ENCODE measurements around the gene MACROH2A1. TPM values are rescaled to one million over a fixed set of nuclear protein-coding genes. Genes with fewer than 3 reads are reported as not detected.

Gene MACROH2A1
- total and polyA plus RNA-seq, 2 experiments from 2014 or later: 64.9 to 81.6 TPM

DNA sequence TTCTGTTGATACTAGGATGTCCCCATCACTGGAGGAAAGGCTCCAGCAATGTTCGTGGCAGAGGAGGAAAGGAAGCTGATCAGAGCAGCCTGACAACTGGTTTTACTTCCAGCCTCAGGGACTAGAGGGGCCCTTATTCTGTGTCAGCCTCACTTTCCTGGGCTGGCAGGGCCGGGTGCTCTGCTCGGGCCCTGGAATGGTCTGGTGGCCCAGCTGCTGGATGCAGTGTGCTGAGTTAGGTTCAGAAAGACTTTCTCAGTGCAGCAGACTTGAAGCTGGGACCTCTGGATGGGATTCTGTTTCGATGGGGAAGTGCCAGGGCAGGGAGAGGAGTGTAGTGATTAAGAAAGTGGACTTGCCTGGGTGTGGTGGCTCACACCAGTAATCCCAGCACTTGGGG lies 81.0 kb downstream of the MACROH2A1 start:
- Histone ChIP-seq H2AFZ (no peak overlapping the region), H3K79me2 (replicated peaks; ENCODE audit: insufficient read depth) (no peaks in the 10 kb centered on the region), H3K36me3 (ENCODE audit: insufficient read depth) (no peaks in the 10 kb centered on the region), H3K27me3 (ENCODE audit: insufficient read depth) (no peaks in the 10 kb centered on the region), H3K9me2 (ENCODE audit: insufficient read depth) (no peaks in the 10 kb centered on the region; the same call in 1 of the 2 replicates), H3K4me3 (no peak overlapping the region), H4K20me1 (replicated peaks; ENCODE audit: insufficient read depth) (no peaks in the 10 kb centered on the region), H3K4me2 (no peak overlapping the region), H3F3A (replicated peaks; ENCODE audit: low read depth) (no peaks in the 10 kb centered on the region), H3K27ac (ENCODE audit: low read depth) (no peak overlapping the region), H3K4me1 (ENCODE audit: insufficient read depth) (no peaks in the 10 kb centered on the region)
- no peaks in the 10 kb centered on the region for H3K4me1 Mint-ChIP-seq
- no peak overlapping the region for H3K4me3 Mint-ChIP-seq
- TF ChIP-seq, protein P1, sequence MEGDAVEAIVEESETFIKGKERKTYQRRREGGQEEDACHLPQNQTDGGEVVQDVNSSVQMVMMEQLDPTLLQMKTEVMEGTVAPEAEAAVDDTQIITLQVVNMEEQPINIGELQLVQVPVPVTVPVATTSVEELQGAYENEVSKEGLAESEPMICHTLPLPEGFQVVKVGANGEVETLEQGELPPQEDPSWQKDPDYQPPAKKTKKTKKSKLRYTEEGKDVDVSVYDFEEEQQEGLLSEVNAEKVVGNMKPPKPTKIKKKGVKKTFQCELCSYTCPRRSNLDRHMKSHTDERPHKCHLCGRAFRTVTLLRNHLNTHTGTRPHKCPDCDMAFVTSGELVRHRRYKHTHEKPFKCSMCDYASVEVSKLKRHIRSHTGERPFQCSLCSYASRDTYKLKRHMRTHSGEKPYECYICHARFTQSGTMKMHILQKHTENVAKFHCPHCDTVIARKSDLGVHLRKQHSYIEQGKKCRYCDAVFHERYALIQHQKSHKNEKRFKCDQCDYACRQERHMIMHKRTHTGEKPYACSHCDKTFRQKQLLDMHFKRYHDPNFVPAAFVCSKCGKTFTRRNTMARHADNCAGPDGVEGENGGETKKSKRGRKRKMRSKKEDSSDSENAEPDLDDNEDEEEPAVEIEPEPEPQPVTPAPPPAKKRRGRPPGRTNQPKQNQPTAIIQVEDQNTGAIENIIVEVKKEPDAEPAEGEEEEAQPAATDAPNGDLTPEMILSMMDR (conservative IDR thresholded peaks at IDR 0.05; ENCODE audit: low read depth in 2 of 2): no peak
- TF ChIP-seq CREB1 (CRISPR knock-in tag; IDR thresholded peaks at IDR 0.05; ENCODE audit: low read depth) (no peak), ZNF114 (CRISPR knock-in tag; IDR thresholded peaks at IDR 0.05) (no peak), EZH2 (IDR thresholded peaks at IDR 0.05; ENCODE audit: low read depth, unreplicated experiment) (no peak), STAT1 (IDR thresholded peaks at IDR 0.05; ENCODE audit: unreplicated experiment) (no peak)
- TF ChIP-seq, protein P2, sequence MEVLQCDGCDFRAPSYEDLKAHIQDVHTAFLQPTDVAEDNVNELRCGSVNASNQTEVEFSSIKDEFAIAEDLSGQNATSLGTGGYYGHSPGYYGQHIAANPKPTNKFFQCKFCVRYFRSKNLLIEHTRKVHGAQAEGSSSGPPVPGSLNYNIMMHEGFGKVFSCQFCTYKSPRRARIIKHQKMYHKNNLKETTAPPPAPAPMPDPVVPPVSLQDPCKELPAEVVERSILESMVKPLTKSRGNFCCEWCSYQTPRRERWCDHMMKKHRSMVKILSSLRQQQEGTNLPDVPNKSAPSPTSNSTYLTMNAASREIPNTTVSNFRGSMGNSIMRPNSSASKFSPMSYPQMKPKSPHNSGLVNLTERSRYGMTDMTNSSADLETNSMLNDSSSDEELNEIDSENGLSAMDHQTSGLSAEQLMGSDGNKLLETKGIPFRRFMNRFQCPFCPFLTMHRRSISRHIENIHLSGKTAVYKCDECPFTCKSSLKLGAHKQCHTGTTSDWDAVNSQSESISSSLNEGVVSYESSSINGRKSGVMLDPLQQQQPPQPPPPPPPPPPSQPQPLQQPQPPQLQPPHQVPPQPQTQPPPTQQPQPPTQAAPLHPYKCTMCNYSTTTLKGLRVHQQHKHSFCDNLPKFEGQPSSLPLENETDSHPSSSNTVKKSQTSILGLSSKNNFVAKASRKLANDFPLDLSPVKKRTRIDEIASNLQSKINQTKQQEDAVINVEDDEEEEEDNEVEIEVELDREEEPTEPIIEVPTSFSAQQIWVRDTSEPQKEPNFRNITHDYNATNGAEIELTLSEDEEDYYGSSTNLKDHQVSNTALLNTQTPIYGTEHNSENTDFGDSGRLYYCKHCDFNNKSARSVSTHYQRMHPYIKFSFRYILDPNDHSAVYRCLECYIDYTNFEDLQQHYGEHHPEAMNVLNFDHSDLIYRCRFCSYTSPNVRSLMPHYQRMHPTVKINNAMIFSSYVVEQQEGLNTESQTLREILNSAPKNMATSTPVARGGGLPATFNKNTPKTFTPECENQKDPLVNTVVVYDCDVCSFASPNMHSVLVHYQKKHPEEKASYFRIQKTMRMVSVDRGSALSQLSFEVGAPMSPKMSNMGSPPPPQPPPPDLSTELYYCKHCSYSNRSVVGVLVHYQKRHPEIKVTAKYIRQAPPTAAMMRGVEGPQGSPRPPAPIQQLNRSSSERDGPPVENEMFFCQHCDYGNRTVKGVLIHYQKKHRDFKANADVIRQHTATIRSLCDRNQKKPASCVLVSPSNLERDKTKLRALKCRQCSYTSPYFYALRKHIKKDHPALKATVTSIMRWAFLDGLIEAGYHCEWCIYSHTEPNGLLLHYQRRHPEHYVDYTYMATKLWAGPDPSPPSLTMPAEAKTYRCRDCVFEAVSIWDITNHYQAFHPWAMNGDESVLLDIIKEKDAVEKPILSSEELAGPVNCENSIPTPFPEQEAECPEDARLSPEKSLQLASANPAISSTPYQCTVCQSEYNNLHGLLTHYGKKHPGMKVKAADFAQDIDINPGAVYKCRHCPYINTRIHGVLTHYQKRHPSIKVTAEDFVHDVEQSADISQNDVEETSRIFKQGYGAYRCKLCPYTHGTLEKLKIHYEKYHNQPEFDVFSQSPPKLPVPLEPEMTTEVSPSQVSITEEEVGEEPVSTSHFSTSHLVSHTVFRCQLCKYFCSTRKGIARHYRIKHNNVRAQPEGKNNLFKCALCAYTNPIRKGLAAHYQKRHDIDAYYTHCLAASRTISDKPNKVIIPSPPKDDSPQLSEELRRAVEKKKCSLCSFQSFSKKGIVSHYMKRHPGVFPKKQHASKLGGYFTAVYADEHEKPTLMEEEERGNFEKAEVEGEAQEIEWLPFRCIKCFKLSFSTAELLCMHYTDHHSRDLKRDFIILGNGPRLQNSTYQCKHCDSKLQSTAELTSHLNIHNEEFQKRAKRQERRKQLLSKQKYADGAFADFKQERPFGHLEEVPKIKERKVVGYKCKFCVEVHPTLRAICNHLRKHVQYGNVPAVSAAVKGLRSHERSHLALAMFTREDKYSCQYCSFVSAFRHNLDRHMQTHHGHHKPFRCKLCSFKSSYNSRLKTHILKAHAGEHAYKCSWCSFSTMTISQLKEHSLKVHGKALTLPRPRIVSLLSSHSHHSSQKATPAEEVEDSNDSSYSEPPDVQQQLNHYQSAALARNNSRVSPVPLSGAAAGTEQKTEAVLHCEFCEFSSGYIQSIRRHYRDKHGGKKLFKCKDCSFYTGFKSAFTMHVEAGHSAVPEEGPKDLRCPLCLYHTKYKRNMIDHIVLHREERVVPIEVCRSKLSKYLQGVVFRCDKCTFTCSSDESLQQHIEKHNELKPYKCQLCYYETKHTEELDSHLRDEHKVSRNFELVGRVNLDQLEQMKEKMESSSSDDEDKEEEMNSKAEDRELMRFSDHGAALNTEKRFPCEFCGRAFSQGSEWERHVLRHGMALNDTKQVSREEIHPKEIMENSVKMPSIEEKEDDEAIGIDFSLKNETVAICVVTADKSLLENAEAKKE (CRISPR knock-in tag; IDR thresholded peaks at IDR 0.05): no peak
- TF ChIP-seq, protein P3, sequence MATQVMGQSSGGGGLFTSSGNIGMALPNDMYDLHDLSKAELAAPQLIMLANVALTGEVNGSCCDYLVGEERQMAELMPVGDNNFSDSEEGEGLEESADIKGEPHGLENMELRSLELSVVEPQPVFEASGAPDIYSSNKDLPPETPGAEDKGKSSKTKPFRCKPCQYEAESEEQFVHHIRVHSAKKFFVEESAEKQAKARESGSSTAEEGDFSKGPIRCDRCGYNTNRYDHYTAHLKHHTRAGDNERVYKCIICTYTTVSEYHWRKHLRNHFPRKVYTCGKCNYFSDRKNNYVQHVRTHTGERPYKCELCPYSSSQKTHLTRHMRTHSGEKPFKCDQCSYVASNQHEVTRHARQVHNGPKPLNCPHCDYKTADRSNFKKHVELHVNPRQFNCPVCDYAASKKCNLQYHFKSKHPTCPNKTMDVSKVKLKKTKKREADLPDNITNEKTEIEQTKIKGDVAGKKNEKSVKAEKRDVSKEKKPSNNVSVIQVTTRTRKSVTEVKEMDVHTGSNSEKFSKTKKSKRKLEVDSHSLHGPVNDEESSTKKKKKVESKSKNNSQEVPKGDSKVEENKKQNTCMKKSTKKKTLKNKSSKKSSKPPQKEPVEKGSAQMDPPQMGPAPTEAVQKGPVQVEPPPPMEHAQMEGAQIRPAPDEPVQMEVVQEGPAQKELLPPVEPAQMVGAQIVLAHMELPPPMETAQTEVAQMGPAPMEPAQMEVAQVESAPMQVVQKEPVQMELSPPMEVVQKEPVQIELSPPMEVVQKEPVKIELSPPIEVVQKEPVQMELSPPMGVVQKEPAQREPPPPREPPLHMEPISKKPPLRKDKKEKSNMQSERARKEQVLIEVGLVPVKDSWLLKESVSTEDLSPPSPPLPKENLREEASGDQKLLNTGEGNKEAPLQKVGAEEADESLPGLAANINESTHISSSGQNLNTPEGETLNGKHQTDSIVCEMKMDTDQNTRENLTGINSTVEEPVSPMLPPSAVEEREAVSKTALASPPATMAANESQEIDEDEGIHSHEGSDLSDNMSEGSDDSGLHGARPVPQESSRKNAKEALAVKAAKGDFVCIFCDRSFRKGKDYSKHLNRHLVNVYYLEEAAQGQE (IDR thresholded peaks at IDR 0.05; ENCODE audit: unreplicated experiment): no peak
- no peaks in the 10 kb centered on the region for H3K36me3 Mint-ChIP-seq (ENCODE audit: low read depth)
- H3K27ac Mint-ChIP-seq: no peak overlapping the region
- H3K27me3 Mint-ChIP-seq (ENCODE audit: insufficient read depth, low read depth, poor library complexity): peaks cover 10% of the 10 kb centered on the region
- no peaks in the 10 kb centered on the region; the same call in 2 of the 3 replicates for H3K9me3 Mint-ChIP-seq
- DNase-seq (ENCODE audit: low spot score) (no peak), ATAC-seq (no peak)

Data from GM23338 (cell line).